HEK293 (cell line): ENCODE measurements around the gene HIGD2A.

Experiments
- CTCF ChIA-PET: fragments of 350-600 bp; formaldehyde crosslinking; extraction: SDS; loops from one replicate; lab custom pipeline; 2021; ENCODE audit warnings: antibody characterized with exemption; lab: Yijun Ruan, JAX
- POLR2A ChIA-PET: fragments of 300-600 bp; formaldehyde crosslinking; extraction: SDS; loops from one replicate; lab custom pipeline; 2020; ENCODE audit warnings: antibody characterized with exemption, inconsistent platforms; lab: Yijun Ruan, JAX
- H3K27ac ChIP-seq: fragments of 200-500 bp; sonication (Bioruptor generic); 2 replicates; pipeline ENCODE4 v1.5.1; 2014; ENCODE audit warnings: low read depth, low read length, control low read depth, inconsistent platforms; ENCODE audit errors: extremely low read depth
- H3K36me3 ChIP-seq, 2 experiments: fragments of 200-500 bp in 1 of 2; sonication (Bioruptor generic) in 1 of 2; 1 replicate in 1 of 2; 2 replicates in 1 of 2; pipeline ENCODE4 v1.5.1; 2014 to 2017; ENCODE audit warnings: inconsistent platforms in 2 of 2, low read length in 2 of 2; ENCODE audit not compliant: control insufficient read depth in 2 of 2, insufficient read depth in 1 of 2
- H3K4me1 ChIP-seq: fragments of 200-500 bp; sonication (Bioruptor generic); 2 replicates; pipeline ENCODE4 v1.5.1; 2014; ENCODE audit warnings: mild to moderate bottlenecking, low read length, inconsistent platforms; ENCODE audit not compliant: control insufficient read depth, insufficient read depth
- H3K4me3 ChIP-seq: 2 replicates; pipeline ENCODE4 v1.5.1; 2011; ENCODE audit warnings: low read depth, mild to moderate bottlenecking, control low read depth, low read length, moderate library complexity
- H3K9me3 ChIP-seq: fragments of 200-500 bp; sonication (Bioruptor generic); 2 replicates; pipeline ENCODE4 v1.5.1; 2014; ENCODE audit warnings: low read depth, low read length, inconsistent platforms; ENCODE audit not compliant: control insufficient read depth, insufficient read depth
- KLF7 ChIP-seq: fragments of 450-650 bp; formaldehyde crosslinking; IDR thresholded peaks from 2 replicates; pipeline ENCODE4 v1.5.1; 2016; ENCODE audit warnings: missing biosample characterization, missing genetic modification characterization, borderline replicate concordance
- SP3 ChIP-seq: fragments of 450-650 bp; formaldehyde crosslinking; IDR thresholded peaks from 2 replicates; pipeline ENCODE4 v1.5.1; 2016; ENCODE audit warnings: missing biosample characterization, missing genetic modification characterization
- ZFP3 ChIP-seq: fragments of 450-650 bp; formaldehyde crosslinking; IDR thresholded peaks from 2 replicates; pipeline ENCODE4 v1.5.1; 2016; ENCODE audit warnings: low read depth, missing biosample characterization, missing genetic modification characterization
- ZNF140 ChIP-seq: fragments of 450-650 bp; formaldehyde crosslinking; IDR thresholded peaks from 2 replicates; pipeline ENCODE4 v1.5.1; 2016; ENCODE audit warnings: missing biosample characterization, missing genetic modification characterization
- ZNF16 ChIP-seq: fragments of 450-650 bp; formaldehyde crosslinking; IDR thresholded peaks from 2 replicates; pipeline ENCODE4 v1.5.1; 2016; ENCODE audit warnings: low read depth, missing biosample characterization, missing genetic modification characterization
- ZNF214 ChIP-seq: fragments of 450-650 bp; formaldehyde crosslinking; IDR thresholded peaks from 2 replicates; pipeline ENCODE4 v1.5.1; 2017; ENCODE audit warnings: missing biosample characterization, mild to moderate bottlenecking, missing genetic modification characterization, borderline replicate concordance
- ZNF280C ChIP-seq: fragments of 450-650 bp; formaldehyde crosslinking; IDR thresholded peaks from 2 replicates; pipeline ENCODE4 v1.5.1; 2016; ENCODE audit warnings: missing biosample characterization, missing genetic modification characterization
- ZNF449 ChIP-seq: fragments of 450-650 bp; formaldehyde crosslinking; IDR thresholded peaks from 2 replicates; pipeline ENCODE4 v1.5.1; 2017; ENCODE audit warnings: missing biosample characterization, mild to moderate bottlenecking, missing genetic modification characterization, moderate library complexity
- ZNF514 ChIP-seq: fragments of 450-650 bp; formaldehyde crosslinking; IDR thresholded peaks from 2 replicates; pipeline ENCODE4 v1.5.1; 2016; ENCODE audit warnings: missing biosample characterization, missing genetic modification characterization
- ZNF529 ChIP-seq: fragments of 450-650 bp; formaldehyde crosslinking; IDR thresholded peaks from 2 replicates; pipeline ENCODE4 v1.5.1; 2017; ENCODE audit warnings: missing genetic modification characterization, missing biosample characterization; ENCODE audit not compliant: insufficient replicate concordance
- ZNF549 ChIP-seq: fragments of 450-650 bp; IDR thresholded peaks from 2 replicates; pipeline ENCODE4 v1.5.1; 2018; ENCODE audit warnings: missing biosample characterization, missing genetic modification characterization, mild to moderate bottlenecking, inconsistent platforms, moderate library complexity
- ZNF626 ChIP-seq: fragments of 450-650 bp; sonication (Bioruptor Pico); formaldehyde crosslinking; IDR thresholded peaks from 2 replicates; pipeline ENCODE4 v1.5.1; 2018; ENCODE audit warnings: missing biosample characterization, missing genetic modification characterization, inconsistent platforms
- ZNF658 ChIP-seq: fragments of 450-650 bp; formaldehyde crosslinking; IDR thresholded peaks from 2 replicates; pipeline ENCODE4; 2016; ENCODE audit warnings: missing biosample characterization, missing genetic modification characterization
- ZNF677 ChIP-seq: fragments of 450-650 bp; IDR thresholded peaks from 2 replicates; pipeline ENCODE4 v1.5.0; 2018; ENCODE audit warnings: missing biosample characterization, mild to moderate bottlenecking, missing genetic modification characterization, moderate library complexity
- ZNF777 ChIP-seq: fragments of 450-650 bp; formaldehyde crosslinking; IDR thresholded peaks from 2 replicates; pipeline ENCODE4 v1.5.1; 2017; ENCODE audit warnings: missing biosample characterization, missing genetic modification characterization, borderline replicate concordance
- ZSCAN30 ChIP-seq: fragments of 450-650 bp; IDR thresholded peaks from 2 replicates; pipeline ENCODE4 v1.5.1; 2018; ENCODE audit warnings: missing biosample characterization, mild to moderate bottlenecking, missing genetic modification characterization, moderate library complexity
- TF ChIP-seq, protein P1 (sequence below): fragments of 450-650 bp; formaldehyde crosslinking; IDR thresholded peaks from 2 replicates; pipeline ENCODE4 v1.5.1; 2017; ENCODE audit warnings: missing biosample characterization, missing genetic modification characterization

The HIGD2A gene

DNA sequence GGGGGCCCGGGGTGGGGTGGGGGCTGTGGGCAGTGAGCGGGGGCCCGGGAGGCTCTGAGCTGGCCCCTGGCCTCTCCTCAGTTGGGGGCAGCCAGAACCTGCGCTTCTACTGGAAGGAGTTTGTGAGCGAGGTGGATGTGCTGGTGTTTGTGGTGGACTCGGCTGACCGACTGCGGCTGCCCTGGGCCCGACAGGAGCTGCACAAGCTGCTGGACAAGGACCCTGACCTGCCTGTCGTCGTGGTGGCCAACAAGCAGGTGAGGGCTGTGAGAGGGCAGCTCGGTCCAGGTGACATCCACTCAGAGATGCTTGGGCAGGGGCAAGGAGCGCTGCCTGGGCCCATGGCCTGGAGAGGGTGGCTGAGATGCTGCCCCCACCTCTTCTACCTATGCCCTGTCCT, 19.8 kb upstream of the HIGD2A start (continued):
- TF ChIP-seq SP3 (tag by site-specific recombination) = no peak
- TF ChIP-seq ZNF514 = no peak
- TF ChIP-seq, all 188 proteins: peak for 0

DNA sequence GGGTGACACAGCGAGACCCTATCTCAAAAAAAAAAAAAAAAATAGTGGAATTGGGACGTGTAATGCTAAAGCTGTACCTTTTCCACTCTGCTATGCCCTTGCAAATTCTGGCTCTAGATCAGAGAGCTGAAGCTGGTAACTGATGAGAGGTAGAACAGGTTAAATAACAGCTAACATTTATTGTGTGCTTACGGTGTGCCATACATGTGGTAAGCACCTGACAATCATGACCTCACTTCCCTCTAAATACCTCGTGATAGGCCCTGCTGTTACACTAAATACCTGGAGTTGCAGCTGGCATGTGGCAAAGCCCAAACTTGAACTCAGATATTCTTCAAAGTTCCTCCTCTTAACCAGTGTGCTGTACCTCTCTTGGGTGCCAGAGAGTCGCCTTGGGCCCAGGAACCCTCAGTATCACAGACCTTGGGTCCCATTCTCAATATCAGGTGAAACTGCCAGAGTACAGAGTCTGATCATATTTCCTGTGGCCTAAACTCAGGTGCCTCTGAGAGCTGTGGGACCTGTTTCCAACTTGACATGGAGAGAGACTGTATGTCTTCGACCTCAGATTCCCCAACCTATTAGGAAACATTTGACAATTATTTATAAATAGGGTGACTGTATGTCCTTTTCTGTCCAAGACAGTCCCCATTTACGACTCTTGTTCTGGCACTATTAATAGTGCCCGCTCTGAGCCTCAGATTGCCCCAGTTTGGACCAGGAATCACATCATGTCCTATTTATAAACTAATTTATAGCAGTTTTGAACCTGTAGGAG, 18.4 kb upstream of the HIGD2A start:
- POLR2A ChIA-PET = no interaction called here
- no peaks in the 10 kb centered on the region for H3K9me3 ChIP-seq
- no peak overlapping the region for H3K27ac ChIP-seq
- H3K4me3 ChIP-seq = no peak overlapping the region
- CTCF ChIA-PET = interaction anchor here (0.6 kb wide), 1 partner anchor 41 kb away, joined by 3 read pairs; no protein-coding TSS in a partner anchor
- TF ChIP-seq ZNF140 (no peak), ZNF280C (tag by site-specific recombination) (no peak), KLF7 (tag by site-specific recombination) (no peak)
- H3K4me1 ChIP-seq = no peaks in the 10 kb centered on the region
- peaks cover 7 to 76% of the 10 kb centered on the region in 2 experiments; a peak in 2 of 3 replicates for H3K36me3 ChIP-seq

GRCh38 chr5:176371621-176372539, 16.7 kb upstream of the HIGD2A start:
- TF ChIP-seq ZNF658 = no peak
- no peak for TF ChIP-seq ZSCAN30 (tag by site-specific recombination)
- no peak for TF ChIP-seq ZNF449
- no peak for TF ChIP-seq ZNF214 (tag by site-specific recombination)
- no peak for TF ChIP-seq ZNF529
- TF ChIP-seq ZNF777 (tag by site-specific recombination) = no peak
- TF ChIP-seq ZNF677 = no peak
- peaks cover 7 to 76% of the 10 kb centered on the region in 2 experiments; a peak in 2 of 3 replicates for H3K36me3 ChIP-seq
- H3K9me3 ChIP-seq = no peaks in the 10 kb centered on the region
- ChIA-PET CTCF (no interaction called here), POLR2A (interaction anchor here (0.8 to 1.6 kb wide), 4 partner anchors 10 to 76 kb away, joined by 3 to 6 read pairs (median 3); partner anchors contain the start of genes FAF2 and KIAA1191)
- no peak overlapping the region for H3K27ac ChIP-seq
- H3K4me1 ChIP-seq = no peaks in the 10 kb centered on the region
- H3K4me3 ChIP-seq = no peak overlapping the region

- Histone ChIP-seq H3K27ac (no peak overlapping the region), H3K4me3 (no peak overlapping the region), H3K36me3 (peaks cover 7 to 63% of the 10 kb centered on the region in 2 experiments; a peak in 2 of 3 replicates), H3K4me1 (no peaks in the 10 kb centered on the region), H3K9me3 (no peaks in the 10 kb centered on the region)
- CTCF ChIA-PET = interaction anchor here (0.7 kb wide), 1 partner anchor 645 kb away, joined by 3 read pairs; no protein-coding TSS in a partner anchor
- TF ChIP-seq ZNF626 (tag by site-specific recombination) (no peak), ZNF549 (tag by site-specific recombination) (no peak), ZNF16 (tag by site-specific recombination) (no peak), ZFP3 (tag by site-specific recombination) (no peak)
- TF ChIP-seq, protein P1, sequence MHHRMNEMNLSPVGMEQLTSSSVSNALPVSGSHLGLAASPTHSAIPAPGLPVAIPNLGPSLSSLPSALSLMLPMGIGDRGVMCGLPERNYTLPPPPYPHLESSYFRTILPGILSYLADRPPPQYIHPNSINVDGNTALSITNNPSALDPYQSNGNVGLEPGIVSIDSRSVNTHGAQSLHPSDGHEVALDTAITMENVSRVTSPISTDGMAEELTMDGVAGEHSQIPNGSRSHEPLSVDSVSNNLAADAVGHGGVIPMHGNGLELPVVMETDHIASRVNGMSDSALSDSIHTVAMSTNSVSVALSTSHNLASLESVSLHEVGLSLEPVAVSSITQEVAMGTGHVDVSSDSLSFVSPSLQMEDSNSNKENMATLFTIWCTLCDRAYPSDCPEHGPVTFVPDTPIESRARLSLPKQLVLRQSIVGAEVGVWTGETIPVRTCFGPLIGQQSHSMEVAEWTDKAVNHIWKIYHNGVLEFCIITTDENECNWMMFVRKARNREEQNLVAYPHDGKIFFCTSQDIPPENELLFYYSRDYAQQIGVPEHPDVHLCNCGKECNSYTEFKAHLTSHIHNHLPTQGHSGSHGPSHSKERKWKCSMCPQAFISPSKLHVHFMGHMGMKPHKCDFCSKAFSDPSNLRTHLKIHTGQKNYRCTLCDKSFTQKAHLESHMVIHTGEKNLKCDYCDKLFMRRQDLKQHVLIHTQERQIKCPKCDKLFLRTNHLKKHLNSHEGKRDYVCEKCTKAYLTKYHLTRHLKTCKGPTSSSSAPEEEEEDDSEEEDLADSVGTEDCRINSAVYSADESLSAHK (tag by site-specific recombination) = no peak
- POLR2A ChIA-PET = interaction anchor here (0.8 to 0.9 kb wide), 2 partner anchors 9 to 11 kb away, joined by 3 read pairs; no protein-coding TSS in a partner anchor
These were observed 15.3 kb upstream of the HIGD2A start for GRCh38 chr5:176373100-176373818.
